HepG2 (cell line): ENCODE data around the gene ATAD1. TPM values are rescaled to one million over a fixed set of nuclear protein-coding genes. Genes with fewer than 3 reads are reported as not detected.

ENCODE experiments used
- ATF5 ChIP-seq: sonication (generic); formaldehyde crosslinking; IDR thresholded peaks from 2 replicates; pipeline ENCODE4 v1.4.0; 2020; ENCODE audit warnings: mild to moderate bottlenecking, low read depth, missing genetic modification reagents
- FOXJ3 ChIP-seq: sonication (generic); formaldehyde crosslinking; IDR thresholded peaks from 2 replicates; pipeline ENCODE4 v1.4.0; 2020; ENCODE audit warnings: missing genetic modification reagents, mild to moderate bottlenecking, borderline replicate concordance
- KDM6A ChIP-seq: IDR thresholded peaks from 2 replicates; pipeline ENCODE4 v1.6.1; 2016; ENCODE audit warnings: low read depth
- NFIC ChIP-seq: IDR thresholded peaks from 2 replicates; pipeline ENCODE4 v1.6.1; 2012; ENCODE audit warnings: mild to moderate bottlenecking, low read length, inconsistent platforms
- POGZ ChIP-seq: sonication (generic); formaldehyde crosslinking; IDR thresholded peaks from 2 replicates; pipeline ENCODE4 v1.4.0; 2020; ENCODE audit warnings: mild to moderate bottlenecking, missing genetic modification reagents
- RBFOX2 ChIP-seq: fragments of 200-400 bp; formaldehyde crosslinking; IDR thresholded peaks from 2 replicates; pipeline ENCODE4 v1.6.1; 2017; ENCODE audit warnings: low read depth, mild to moderate bottlenecking, low read length
- SP4 ChIP-seq: sonication (generic); formaldehyde crosslinking; IDR thresholded peaks from 2 replicates; pipeline ENCODE4 v1.8.1; 2023; ENCODE audit warnings: mild to moderate bottlenecking, missing genetic modification reagents
- TFAP4 ChIP-seq: sonication (generic); IDR thresholded peaks from 2 replicates; pipeline ENCODE4 v1.6.1; 2016; ENCODE audit warnings: low read depth, borderline replicate concordance
- UBTF ChIP-seq: sonication (generic); formaldehyde crosslinking; IDR thresholded peaks from 2 replicates; pipeline ENCODE4 v1.4.0; 2020; ENCODE audit warnings: mild to moderate bottlenecking, missing genetic modification reagents
- ZFP1 ChIP-seq: IDR thresholded peaks from 2 replicates; pipeline ENCODE4 v1.6.1; 2016
- ZNF121 ChIP-seq: sonication (generic); formaldehyde crosslinking; IDR thresholded peaks from 2 replicates; pipeline ENCODE4 v1.5.0; 2020; ENCODE audit warnings: mild to moderate bottlenecking, missing genetic modification reagents
- ZNF407 ChIP-seq: sonication (generic); formaldehyde crosslinking; IDR thresholded peaks from one replicate; pipeline ENCODE4 v1.5.1; 2020; ENCODE audit warnings: mild to moderate bottlenecking, missing genetic modification reagents; ENCODE audit errors: not compliant biosample characterization
- ZNF563 ChIP-seq: sonication (generic); formaldehyde crosslinking; IDR thresholded peaks from 2 replicates; pipeline ENCODE4 v1.8.0; 2022; ENCODE audit warnings: mild to moderate bottlenecking, moderate library complexity, missing genetic modification reagents
- ZNF567 ChIP-seq: sonication (generic); formaldehyde crosslinking; IDR thresholded peaks from 2 replicates; pipeline ENCODE4 v1.8.1; 2023; ENCODE audit warnings: mild to moderate bottlenecking, missing genetic modification reagents, borderline replicate concordance
- ZNF598 ChIP-seq: sonication (generic); formaldehyde crosslinking; IDR thresholded peaks from 2 replicates; pipeline ENCODE4 v1.5.1; 2020; ENCODE audit warnings: mild to moderate bottlenecking, missing genetic modification reagents, borderline replicate concordance
- ZNF766 ChIP-seq: sonication (generic); formaldehyde crosslinking; IDR thresholded peaks from 2 replicates; pipeline ENCODE4 v1.5.0; 2020; ENCODE audit warnings: missing genetic modification reagents, borderline replicate concordance
- ZNF839 ChIP-seq: sonication (generic); formaldehyde crosslinking; IDR thresholded peaks from 2 replicates; pipeline ENCODE4 v1.4.0; 2020; ENCODE audit warnings: missing genetic modification reagents, mild to moderate bottlenecking, borderline replicate concordance
- polyA plus RNA-seq, 8 experiments: library from polyadenylated mRNA; depleted of rRNA in 3 of 8; stranded (reverse) in 7 of 8; unstranded in 1 of 8; fragments of >200 nt; fragmentation: Illumina TruSeq in 4 of 8; extraction: Trizol in 4 of 8; gene quantifications; 2 replicates each; pipeline versions ENCODE4 v1.2.1 to v1.2.3, GENCODE V29; 2011 to 2016; ENCODE audit warnings: low read depth in 4 of 8, missing spikeins in 1 of 8, mixed read lengths in 1 of 8; ENCODE audit not compliant: insufficient read depth in 1 of 8
- total RNA-seq, 5 experiments: library from RNA; depleted of rRNA; stranded (reverse); fragments of >200 nt; fragmentation: Illumina TruSeq; extraction: Trizol; gene quantifications; 2 replicates each; pipeline ENCODE4 v1.2.3, GENCODE V29; 2016; ENCODE audit warnings: low read depth in 1 of 5

ATAD1 gene
- total and polyA plus RNA-seq, 2 of the 13 experiments (the other 11 are each of a cell fraction or from before 2014, with no cell fraction given), result 14.9 to 28.2 TPM

GRCh38 chr10:87861953-87862678 is 44.1 kb upstream of the ATAD1 start (continued):
- TF ChIP-seq TFAP4, result peak; percentile 42; the same call in 1 of the 2 replicates
- peak; percentile 85 for TF ChIP-seq RBFOX2
- no peak; the same call in 1 of the 2 replicates for TF ChIP-seq ATF5 (CRISPR knock-in tag)
- peak; percentile 91 for TF ChIP-seq UBTF
- peak; percentile 23; the same call in 1 of the 2 replicates for TF ChIP-seq ZNF839
- TF ChIP-seq ZNF121 (CRISPR knock-in tag), result no peak
- TF ChIP-seq ZNF563 (CRISPR knock-in tag), result peak; percentile 74
- peak; percentile 96 for TF ChIP-seq SP4 (CRISPR knock-in tag)
- TF ChIP-seq KDM6A (CRISPR knock-in tag), result no peak
- peak; percentile 91; the same call in 1 of the 2 replicates for TF ChIP-seq ZNF598 (CRISPR knock-in tag)
- TF ChIP-seq ZFP1 (CRISPR knock-in tag), result peak; percentile 91
- peak; percentile 85 for TF ChIP-seq ZNF567 (CRISPR knock-in tag)
- peak; percentile 85; the same call in 1 of the 2 replicates for TF ChIP-seq FOXJ3 (CRISPR knock-in tag)
- peak; percentile 100 for TF ChIP-seq POGZ (CRISPR knock-in tag)
- TF ChIP-seq ZNF407 (CRISPR knock-in tag), result peak; percentile 93
- peak; percentile 78 for TF ChIP-seq ZNF766 (CRISPR knock-in tag)
- peak; percentile 53; the same call in 1 of the 2 replicates for TF ChIP-seq NFIC
